HEK293 (cell line): ENCODE results near the gene KATNB1.

ENCODE experiments used
- CTCF ChIA-PET: fragments of 350-600 bp; formaldehyde crosslinking; extraction: SDS; loops from one replicate; lab custom pipeline; 2021; ENCODE audit warnings: antibody characterized with exemption; lab: Yijun Ruan, JAX
- POLR2A ChIA-PET: fragments of 300-600 bp; formaldehyde crosslinking; extraction: SDS; loops from one replicate; lab custom pipeline; 2020; ENCODE audit warnings: antibody characterized with exemption, inconsistent platforms; lab: Yijun Ruan, JAX
- H3K27ac ChIP-seq: fragments of 200-500 bp; sonication (Bioruptor generic); 2 replicates; pipeline ENCODE4 v1.5.1; 2014; ENCODE audit warnings: low read depth, low read length, control low read depth, inconsistent platforms; ENCODE audit errors: extremely low read depth
- H3K36me3 ChIP-seq, 2 experiments: fragments of 200-500 bp in 1 of 2; sonication (Bioruptor generic) in 1 of 2; 1 replicate in 1 of 2; 2 replicates in 1 of 2; pipeline ENCODE4 v1.5.1; 2014 to 2017; ENCODE audit warnings: inconsistent platforms in 2 of 2, low read length in 2 of 2; ENCODE audit not compliant: control insufficient read depth in 2 of 2, insufficient read depth in 1 of 2
- H3K4me1 ChIP-seq: fragments of 200-500 bp; sonication (Bioruptor generic); 2 replicates; pipeline ENCODE4 v1.5.1; 2014; ENCODE audit warnings: mild to moderate bottlenecking, low read length, inconsistent platforms; ENCODE audit not compliant: control insufficient read depth, insufficient read depth
- H3K4me3 ChIP-seq: 2 replicates; pipeline ENCODE4 v1.5.1; 2011; ENCODE audit warnings: low read depth, mild to moderate bottlenecking, control low read depth, low read length, moderate library complexity
- H3K9me3 ChIP-seq: fragments of 200-500 bp; sonication (Bioruptor generic); 2 replicates; pipeline ENCODE4 v1.5.1; 2014; ENCODE audit warnings: low read depth, low read length, inconsistent platforms; ENCODE audit not compliant: control insufficient read depth, insufficient read depth
- EGR2 ChIP-seq: fragments of 450-650 bp; formaldehyde crosslinking; IDR thresholded peaks from 2 replicates; pipeline ENCODE4 v1.5.1; 2016; ENCODE audit warnings: low read depth, missing biosample characterization, missing genetic modification characterization
- PRDM4 ChIP-seq: fragments of 450-650 bp; formaldehyde crosslinking; IDR thresholded peaks from 2 replicates; pipeline ENCODE4 v1.5.1; 2017; ENCODE audit warnings: missing biosample characterization, missing genetic modification characterization
- SETDB1 ChIP-seq: IDR thresholded peaks from one replicate; pipeline ENCODE4 v1.6.1; 2017; ENCODE audit warnings: mild to moderate bottlenecking, low read length, moderate library complexity, mixed read lengths; ENCODE audit not compliant: insufficient read length
- ZFHX2 ChIP-seq: fragments of 450-650 bp; formaldehyde crosslinking; conservative IDR thresholded peaks from 2 replicates; pipeline ENCODE4 v1.5.1; 2016; ENCODE audit warnings: missing biosample characterization, missing genetic modification characterization
- ZNF2 ChIP-seq: fragments of 450-650 bp; formaldehyde crosslinking; IDR thresholded peaks from 2 replicates; pipeline ENCODE4 v1.5.1; 2016; ENCODE audit warnings: missing biosample characterization, missing genetic modification characterization
- ZNF292 ChIP-seq: fragments of 450-650 bp; formaldehyde crosslinking; IDR thresholded peaks from 2 replicates; pipeline ENCODE4 v1.5.1; 2016; ENCODE audit warnings: low read depth, missing biosample characterization, missing genetic modification characterization, borderline replicate concordance
- ZNF366 ChIP-seq: fragments of 450-650 bp; formaldehyde crosslinking; conservative IDR thresholded peaks from 2 replicates; pipeline ENCODE4 v1.5.1; 2016; ENCODE audit warnings: missing biosample characterization, missing genetic modification characterization
- ZNF449 ChIP-seq: fragments of 450-650 bp; formaldehyde crosslinking; IDR thresholded peaks from 2 replicates; pipeline ENCODE4 v1.5.1; 2017; ENCODE audit warnings: missing biosample characterization, mild to moderate bottlenecking, missing genetic modification characterization, moderate library complexity
- ZNF510 ChIP-seq: fragments of 450-650 bp; formaldehyde crosslinking; IDR thresholded peaks from 2 replicates; pipeline ENCODE4 v1.5.1; 2018; ENCODE audit warnings: mild to moderate bottlenecking, missing genetic modification characterization, missing biosample characterization; ENCODE audit not compliant: insufficient replicate concordance
- ZNF558 ChIP-seq: fragments of 450-650 bp; formaldehyde crosslinking; IDR thresholded peaks from 2 replicates; pipeline ENCODE4 v1.5.1; 2016; ENCODE audit warnings: missing biosample characterization, missing genetic modification characterization
- ZNF561 ChIP-seq: fragments of 450-650 bp; IDR thresholded peaks from 2 replicates; pipeline ENCODE4 v1.5.1; 2018; ENCODE audit warnings: missing biosample characterization, missing genetic modification characterization, borderline replicate concordance
- ZNF639 ChIP-seq: fragments of 450-650 bp; formaldehyde crosslinking; IDR thresholded peaks from 2 replicates; pipeline ENCODE4 v1.5.1; 2016; ENCODE audit warnings: missing biosample characterization, missing genetic modification characterization
- ZNF660 ChIP-seq: fragments of 450-650 bp; IDR thresholded peaks from 2 replicates; pipeline ENCODE4 v1.5.1; 2018; ENCODE audit warnings: missing biosample characterization, mild to moderate bottlenecking, missing genetic modification characterization
- ZNF768 ChIP-seq: fragments of 450-650 bp; formaldehyde crosslinking; IDR thresholded peaks from 2 replicates; pipeline ENCODE4 v1.5.1; 2018; ENCODE audit warnings: missing biosample characterization, mild to moderate bottlenecking, missing genetic modification characterization

The KATNB1 gene

GRCh38 chr16:57688987-57689761, 46.4 kb upstream of the KATNB1 start:
- Histone ChIP-seq H3K4me1 (no peaks in the 10 kb centered on the region), H3K36me3 (no peaks in the 10 kb centered on the region), H3K9me3 (no peaks in the 10 kb centered on the region), H3K27ac (no peak overlapping the region)
- ChIA-PET POLR2A (no interaction called here), CTCF (interaction anchor here (0.5 to 0.6 kb wide), 2 partner anchors 8 to 40 kb away, joined by 3 read pairs; no protein-coding TSS in a partner anchor)
- TF ChIP-seq ZFHX2 (tag by site-specific recombination) (peak; percentile 94), ZNF561 (tag by site-specific recombination) (no peak), PRDM4 (no peak), ZNF2 (tag by site-specific recombination) (no peak), ZNF292 (tag by site-specific recombination) (no peak), SETDB1 (no peak), EGR2 (tag by site-specific recombination) (peak; percentile 94), ZNF449 (tag by site-specific recombination) (no peak)
- TF ChIP-seq, all 188 proteins: peak for 2
- H3K4me3 ChIP-seq, result no peak overlapping the region

- Histone ChIP-seq H3K4me3 (no peak overlapping the region), H3K36me3 (no peaks in the 10 kb centered on the region), H3K27ac (no peak overlapping the region), H3K9me3 (no peaks in the 10 kb centered on the region), H3K4me1 (no peaks in the 10 kb centered on the region)
- POLR2A ChIA-PET, result no interaction called here
- TF ChIP-seq ZNF768 (tag by site-specific recombination) (peak; percentile 41; the same call in 1 of the 2 replicates), ZNF639 (tag by site-specific recombination) (no peak), ZNF510 (no peak)
- CTCF ChIA-PET, result no interaction called here
These were observed 45.6 kb upstream of the KATNB1 start for GRCh38 chr16:57689762-57690558.

GRCh38 chr16:57690782-57691471, 44.6 kb upstream of the KATNB1 start:
- H3K4me1 ChIP-seq, result no peaks in the 10 kb centered on the region
- CTCF ChIA-PET, result interaction anchor here (0.6 kb wide), 1 partner anchor 99 kb away, joined by 3 read pairs; no protein-coding TSS in a partner anchor
- TF ChIP-seq ZNF660 (tag by site-specific recombination), result no peak
- TF ChIP-seq EGR2 (tag by site-specific recombination), result peak; percentile 85
- no peak for TF ChIP-seq ZNF558 (tag by site-specific recombination)
- TF ChIP-seq ZFHX2 (tag by site-specific recombination), result 0 out of 2 replicates have a peak, but pooled peaks have one; percentile 19
- TF ChIP-seq ZNF366 (tag by site-specific recombination), result peak; percentile 35; the same call in 1 of the 2 replicates

More at GRCh38 chr16:57690782-57691471, 44.6 kb upstream of the KATNB1 start:
- no peak overlapping the region for H3K4me3 ChIP-seq
- H3K9me3 ChIP-seq, result no peaks in the 10 kb centered on the region
- H3K27ac ChIP-seq, result no peak overlapping the region
- H3K36me3 ChIP-seq, result no peaks in the 10 kb centered on the region
- POLR2A ChIA-PET, result no interaction called here
